Measurements from ENCODE around the gene UBE2D2.

DNA sequence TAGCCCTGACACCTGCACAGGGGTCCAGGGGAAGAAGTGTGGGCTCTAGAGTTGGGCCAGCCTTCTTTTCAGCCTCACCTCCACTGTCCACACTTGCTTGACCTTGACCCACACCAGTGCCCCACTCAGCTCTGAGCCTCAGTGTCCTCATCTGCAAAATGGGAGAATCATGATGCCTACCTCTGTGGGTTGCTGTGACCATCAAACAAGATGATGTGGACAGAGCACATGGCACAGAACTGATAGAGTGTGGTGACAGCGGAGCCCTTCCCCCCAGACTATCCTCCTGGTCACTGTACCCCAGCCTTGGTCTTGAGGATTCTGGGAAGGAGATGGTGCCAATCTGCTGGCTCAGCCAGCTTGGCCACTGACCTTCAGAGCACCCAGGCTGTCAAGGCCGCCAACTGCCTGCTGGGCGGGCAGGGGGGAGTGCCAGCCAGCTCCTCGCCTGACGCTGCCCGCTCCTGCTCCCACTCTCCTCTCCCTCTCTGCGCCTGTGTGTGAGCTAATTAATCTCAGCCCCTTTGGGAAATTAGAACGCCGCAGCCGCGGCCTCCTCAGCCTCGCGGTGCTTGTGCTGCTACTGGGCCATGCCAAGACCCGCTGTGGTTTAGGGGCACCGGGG, 103.7 kb downstream of the UBE2D2 start:
- TF ChIP-seq, protein P1, sequence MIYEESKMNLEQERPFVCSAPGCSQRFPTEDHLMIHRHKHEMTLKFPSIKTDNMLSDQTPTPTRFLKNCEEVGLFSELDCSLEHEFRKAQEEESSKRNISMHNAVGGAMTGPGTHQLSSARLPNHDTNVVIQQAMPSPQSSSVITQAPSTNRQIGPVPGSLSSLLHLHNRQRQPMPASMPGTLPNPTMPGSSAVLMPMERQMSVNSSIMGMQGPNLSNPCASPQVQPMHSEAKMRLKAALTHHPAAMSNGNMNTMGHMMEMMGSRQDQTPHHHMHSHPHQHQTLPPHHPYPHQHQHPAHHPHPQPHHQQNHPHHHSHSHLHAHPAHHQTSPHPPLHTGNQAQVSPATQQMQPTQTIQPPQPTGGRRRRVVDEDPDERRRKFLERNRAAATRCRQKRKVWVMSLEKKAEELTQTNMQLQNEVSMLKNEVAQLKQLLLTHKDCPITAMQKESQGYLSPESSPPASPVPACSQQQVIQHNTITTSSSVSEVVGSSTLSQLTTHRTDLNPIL (CRISPR knock-in tag; IDR thresholded peaks at IDR 0.05; ENCODE audit: low read depth), result no peak
- no peak for TF ChIP-seq ZC3H10 (CRISPR knock-in tag; IDR thresholded peaks at IDR 0.05)
- TF ChIP-seq SNAI2 (CRISPR knock-in tag; IDR thresholded peaks at IDR 0.05), result no peak

Measured in SK-N-SH treated with all-trans-retinoic acid at 6 μM for 48 hours (cell line).